Activated CD8-positive, alpha-beta memory T cell treated with anti-CD3 and anti-CD28 coated beads, Interleukin-2, amount 50 U/mL, for 24 hours (primary cell): ENCODE measurements around the gene CREBRF.
"Not testable (repeated sequence)": the region's sequence is repeated elsewhere in the genome, so short reads cannot be mapped to it uniquely, and the experiment has no call there.

ENCODE experiments used
- DNase-seq: peaks from one replicate; pipeline ENCODE4 v3.0.0-alpha.2; 2020; ENCODE audit errors: extremely low read depth

Gene CREBRF

GRCh38 chr5:173035904-173036707 is 20.0 kb upstream of the CREBRF start:
- no peak for DNase-seq

- DNase-seq, result no peak
These were observed 17.0 kb upstream of the CREBRF start for GRCh38 chr5:173039188-173039587.

GRCh38 chr5:173039964-173040363 is 16.2 kb upstream of the CREBRF start:
- DNase-seq, result no peak

- DNase-seq, result no peak
These were observed 14.0 kb upstream of the CREBRF start for GRCh38 chr5:173041881-173042762.

GRCh38 chr5:173042763-173043107 is 13.4 kb upstream of the CREBRF start:
- DNase-seq, result no peak

GRCh38 chr5:173045474-173045873 is 10.7 kb upstream of the CREBRF start:
- DNase-seq, result no peak

GRCh38 chr5:173047096-173047837 is 8.9 kb upstream of the CREBRF start:
- DNase-seq, result not testable (repeated sequence)

- DNase-seq, result no peak
These were observed 8.4 kb upstream of the CREBRF start for GRCh38 chr5:173047838-173048105.

GRCh38 chr5:173050791-173051190 is 5.4 kb upstream of the CREBRF start:
- no peak for DNase-seq

- no peak for DNase-seq
These were observed 4.4 kb upstream of the CREBRF start for GRCh38 chr5:173051746-173052145.

- no peak for DNase-seq
These were observed 3.1 kb upstream of the CREBRF start for GRCh38 chr5:173053041-173053440.

- no peak for DNase-seq
These were observed 970 bp upstream of the CREBRF start for GRCh38 chr5:173055042-173055721.

GRCh38 chr5:173055722-173055982 is 500 bp upstream of the CREBRF start:
- DNase-seq, result no peak

GRCh38 chr5:173056783-173057061 is 570 bp downstream of the CREBRF start:
- no peak for DNase-seq

GRCh38 chr5:173057062-173057924 is 1.1 kb downstream of the CREBRF start:
- DNase-seq, result peak; percentile 99

GRCh38 chr5:173062141-173062540 is 6.0 kb downstream of the CREBRF start:
- DNase-seq, result no peak

- DNase-seq, result no peak
These were observed 9.0 kb downstream of the CREBRF start for GRCh38 chr5:173065155-173065554.

- no peak for DNase-seq
These were observed 13.5 kb downstream of the CREBRF start for GRCh38 chr5:173069671-173070070.

- DNase-seq, result no peak
These were observed 19.1 kb downstream of the CREBRF start for GRCh38 chr5:173075137-173075843.

GRCh38 chr5:173075970-173076369 is 19.8 kb downstream of the CREBRF start:
- DNase-seq, result no peak

- not testable (repeated sequence) for DNase-seq
These were observed 20.3 kb downstream of the CREBRF start for GRCh38 chr5:173076471-173076870.
